HL-60/S4 (cell line): ENCODE measurements around the gene BCAS3.
"Not testable (repeated sequence)": the region's sequence is repeated elsewhere in the genome, so short reads cannot be mapped to it uniquely, and the experiment has no call there.

Experiments used
- in situ Hi-C: fragments of 300-500 bp; cut with MboI; formaldehyde crosslinking; loops from 2 replicates; pipeline ENCODE4 v1.14.3; 2022; ENCODE audit warnings: low sequenced_read_pairs

The BCAS3 gene

GRCh38 chr17:61422116-61422799 is 744.6 kb downstream of the BCAS3 start:
- in situ Hi-C loops = no loop called here

- in situ Hi-C loops = no loop called here
These were observed 745.2 kb downstream of the BCAS3 start for GRCh38 chr17:61422869-61423268.

GRCh38 chr17:61423967-61424649 is 746.5 kb downstream of the BCAS3 start:
- in situ Hi-C loops = no loop called here

- in situ Hi-C loops = no loop called here
These were observed 748.2 kb downstream of the BCAS3 start for GRCh38 chr17:61425682-61426481.

- in situ Hi-C loops = no loop called here
These were observed 749.0 kb downstream of the BCAS3 start for GRCh38 chr17:61426482-61427304.

- in situ Hi-C loops = no loop called here
These were observed 749.9 kb downstream of the BCAS3 start for GRCh38 chr17:61427567-61427966.

GRCh38 chr17:61429274-61429673 is 751.6 kb downstream of the BCAS3 start:
- in situ Hi-C loops = no loop called here

GRCh38 chr17:61429831-61430230 is 752.2 kb downstream of the BCAS3 start:
- in situ Hi-C loops = not testable (repeated sequence)

- in situ Hi-C loops = no loop called here
These were observed 754.1 kb downstream of the BCAS3 start for GRCh38 chr17:61431594-61432311.

- in situ Hi-C loops = no loop called here
These were observed 758.6 kb downstream of the BCAS3 start for GRCh38 chr17:61436273-61436672.

GRCh38 chr17:61436995-61437704 is 759.5 kb downstream of the BCAS3 start:
- in situ Hi-C loops = no loop called here

- in situ Hi-C loops = no loop called here
These were observed 763.0 kb downstream of the BCAS3 start for GRCh38 chr17:61440697-61441096.

- in situ Hi-C loops = not testable (repeated sequence)
These were observed 763.9 kb downstream of the BCAS3 start for GRCh38 chr17:61441507-61441906.

GRCh38 chr17:61442136-61442775 is 764.6 kb downstream of the BCAS3 start:
- in situ Hi-C loops = no loop called here
